HG03439 (cell line): ENCODE data around the gene NALCN.

ENCODE experiments used
- ATAC-seq: cut with Tn5 transposase; IDR thresholded peaks from one replicate; pipeline ENCODE4 v1.9.1; 2021; ENCODE audit warnings: mild to moderate bottlenecking, moderate library complexity; ENCODE audit not compliant: unreplicated experiment

NALCN gene

GRCh38 chr13:101291646-101292515, 124.4 kb downstream of the NALCN start:
- ATAC-seq: no peak

GRCh38 chr13:101291206-101291605, 125.1 kb downstream of the NALCN start:
- no peak for ATAC-seq

GRCh38 chr13:101289764-101290163, 126.5 kb downstream of the NALCN start:
- no peak for ATAC-seq

GRCh38 chr13:101283782-101284181, 132.5 kb downstream of the NALCN start:
- no peak for ATAC-seq

- no peak for ATAC-seq
Observed at GRCh38 chr13:101272886-101273285, 143.4 kb downstream of the NALCN start.

GRCh38 chr13:101271681-101272245, 144.5 kb downstream of the NALCN start:
- no peak for ATAC-seq

GRCh38 chr13:101267656-101268055, 148.7 kb downstream of the NALCN start:
- no peak for ATAC-seq

GRCh38 chr13:101265934-101266333, 150.4 kb downstream of the NALCN start:
- no peak for ATAC-seq

- ATAC-seq: no peak
Observed at GRCh38 chr13:101264931-101265330, 151.4 kb downstream of the NALCN start.

- no peak for ATAC-seq
Observed at GRCh38 chr13:101262306-101262705, 154.0 kb downstream of the NALCN start.

- no peak for ATAC-seq
Observed at GRCh38 chr13:101258509-101258908, 157.8 kb downstream of the NALCN start.

- ATAC-seq: peak; percentile 99
Observed at GRCh38 chr13:101258071-101258470, 158.2 kb downstream of the NALCN start.

GRCh38 chr13:101248739-101249514, 167.4 kb downstream of the NALCN start:
- no peak for ATAC-seq

GRCh38 chr13:101242720-101243119, 173.6 kb downstream of the NALCN start:
- ATAC-seq: no peak

- no peak for ATAC-seq
Observed at GRCh38 chr13:101238555-101238954, 177.8 kb downstream of the NALCN start.

- ATAC-seq: no peak
Observed at GRCh38 chr13:101231751-101232428, 184.4 kb downstream of the NALCN start.

GRCh38 chr13:101230271-101230890, 185.9 kb downstream of the NALCN start:
- ATAC-seq: no peak

GRCh38 chr13:101219609-101220265, 196.6 kb downstream of the NALCN start:
- no peak for ATAC-seq

- ATAC-seq: no peak
Observed at GRCh38 chr13:101218484-101218883, 197.8 kb downstream of the NALCN start.

- no peak for ATAC-seq
Observed at GRCh38 chr13:101217086-101217485, 199.2 kb downstream of the NALCN start.
